Germinal center (tissue), 1 donor: ENCODE results near the gene CRACDL.

Experiments
- DNase-seq: peaks from one replicate; pipeline ENCODE4 v3.0.0; 2012; ENCODE audit warnings: mixed read lengths, low spot score

CRACDL gene

DNA sequence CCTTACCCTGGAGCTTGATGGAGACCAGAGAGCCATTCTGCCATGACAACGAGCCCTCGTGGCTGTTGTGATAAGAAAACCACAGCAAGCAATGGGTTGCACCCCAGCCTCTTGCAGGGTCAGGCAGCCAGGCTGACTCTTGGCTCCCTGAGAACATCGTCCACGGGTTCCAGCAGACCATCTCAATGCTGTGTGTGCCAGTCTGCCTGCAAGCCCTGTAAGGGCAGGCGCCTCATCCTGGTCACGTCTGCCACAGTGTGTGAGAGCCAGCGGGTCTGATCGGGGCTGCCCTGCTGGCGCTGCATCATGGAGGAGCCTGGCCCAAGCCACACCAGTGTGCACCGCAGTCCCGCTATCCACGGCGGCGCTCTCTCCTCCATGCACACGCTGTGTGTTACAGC is 134.1 kb downstream of the CRACDL start:
- DNase-seq: no peak

- no peak for DNase-seq
Measured at GRCh38 chr2:98801286-98801685, 134.7 kb downstream of the CRACDL start.

GRCh38 chr2:98800330-98801064 is 135.5 kb downstream of the CRACDL start:
- no peak for DNase-seq

- no peak for DNase-seq
Measured at GRCh38 chr2:98799375-98800329, 136.4 kb downstream of the CRACDL start.

DNA sequence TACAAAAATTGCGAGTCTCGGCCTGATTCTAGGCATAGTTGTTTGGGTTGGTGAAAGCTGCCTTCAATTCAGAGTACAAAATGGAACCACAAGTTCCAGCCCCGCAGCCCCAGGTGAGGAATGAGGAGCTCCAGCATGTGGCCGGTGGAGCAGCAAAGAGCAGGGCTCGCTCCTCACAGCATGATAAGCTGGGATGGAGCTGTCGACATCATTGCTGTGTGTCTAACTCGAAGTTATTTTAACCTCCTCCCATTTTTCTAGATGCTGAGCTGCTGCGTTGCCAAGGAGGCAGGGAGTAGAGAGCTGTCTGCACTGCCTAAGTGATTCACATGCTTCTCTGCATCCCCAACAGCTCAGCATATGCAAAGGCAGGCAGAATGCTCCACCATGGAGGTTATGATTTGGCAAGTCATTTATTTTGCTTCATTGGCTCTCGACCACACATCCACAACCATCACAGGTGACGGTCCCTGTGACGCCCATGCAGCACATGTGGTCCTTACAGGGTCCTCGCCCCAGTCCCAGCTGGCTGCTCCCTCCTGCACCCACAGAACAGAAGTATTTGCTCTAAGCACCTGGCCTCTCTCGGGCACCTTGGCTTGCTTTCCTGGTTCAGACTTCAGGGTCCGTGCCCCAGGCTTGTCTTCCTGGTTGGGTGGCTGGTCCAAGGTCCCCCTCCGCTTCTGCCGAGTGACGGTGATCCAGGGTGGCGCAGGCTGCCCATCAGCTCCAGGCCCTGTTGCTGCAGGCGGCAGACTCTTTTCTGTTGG is 139.1 kb downstream of the CRACDL start:
- no peak for DNase-seq

DNA sequence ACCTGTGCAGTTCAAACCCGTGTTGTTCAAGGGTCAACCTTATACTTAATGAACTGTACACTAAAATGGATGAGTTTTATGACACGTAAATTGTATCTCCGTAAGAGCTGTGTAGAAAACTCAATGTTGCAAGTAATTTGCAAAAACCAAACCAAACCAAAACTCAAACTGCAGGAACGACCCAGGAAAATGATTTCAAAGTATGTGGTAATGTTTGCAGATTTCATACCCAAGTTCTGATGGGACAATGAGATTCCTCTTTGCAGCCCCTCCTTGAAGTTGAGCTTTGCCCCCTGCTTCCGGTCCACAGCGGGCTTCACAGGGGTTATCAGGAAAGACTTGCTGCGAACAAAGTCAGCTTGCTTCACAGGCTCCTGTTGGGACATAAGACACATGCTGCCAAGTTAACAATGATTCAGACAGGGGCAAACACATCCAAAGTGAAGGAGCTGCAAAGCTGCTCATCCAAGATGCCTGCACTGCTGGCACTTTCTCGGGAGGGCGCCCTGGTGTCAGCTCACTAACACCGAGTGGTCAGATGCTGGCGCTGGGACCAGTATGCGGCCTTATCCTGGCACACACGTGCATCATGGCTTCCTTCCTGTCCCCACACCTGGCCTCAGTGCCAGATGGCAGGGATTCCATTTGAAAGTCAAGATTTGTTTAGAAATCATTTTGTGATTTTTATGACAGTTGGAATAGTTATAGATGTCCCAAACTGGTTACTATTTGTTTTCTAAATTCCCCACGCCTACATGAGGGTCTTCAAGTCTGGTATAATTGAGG is 139.9 kb downstream of the CRACDL start:
- DNase-seq: no peak

- DNase-seq: no peak
Measured at GRCh38 chr2:98793897-98794830, 141.9 kb downstream of the CRACDL start.

DNA sequence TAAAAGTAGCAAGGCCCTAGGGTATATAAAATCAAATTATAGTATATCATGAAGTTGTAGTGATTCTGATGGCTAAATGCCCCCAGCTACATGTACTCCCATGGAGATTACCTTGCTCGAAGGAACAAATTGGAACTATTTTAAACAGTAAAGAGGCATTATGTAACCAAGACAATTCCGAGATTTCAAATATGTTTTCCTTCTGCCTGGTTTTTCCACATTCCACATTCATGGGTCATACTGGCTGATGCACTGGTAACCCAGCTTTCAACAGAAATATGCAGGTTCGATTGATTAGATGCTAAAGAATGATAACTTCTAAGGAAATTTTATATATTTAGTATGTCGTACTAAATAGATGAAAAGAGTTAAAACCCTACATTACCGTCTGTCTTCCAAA is 142.8 kb downstream of the CRACDL start:
- no peak for DNase-seq

DNA sequence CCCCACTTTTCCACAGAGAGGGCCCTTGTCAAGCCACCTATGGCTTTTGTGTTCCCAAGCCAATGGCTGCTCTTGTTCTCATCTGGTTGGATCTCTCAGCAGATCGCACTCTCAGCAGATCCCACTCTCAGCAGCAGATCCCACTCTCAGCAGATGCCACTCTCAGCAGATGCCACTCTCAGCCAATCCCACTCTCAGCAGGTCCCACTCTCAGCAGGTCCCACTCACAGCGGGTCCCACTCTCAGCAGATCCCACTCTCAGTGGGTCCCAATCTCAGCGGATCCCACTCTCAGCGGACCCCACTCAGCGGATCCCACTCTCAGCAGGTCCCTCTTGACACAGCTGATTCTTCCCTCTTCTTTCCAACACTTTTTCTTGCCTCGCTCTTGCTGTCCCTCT is 145.8 kb downstream of the CRACDL start:
- DNase-seq: no peak

DNA sequence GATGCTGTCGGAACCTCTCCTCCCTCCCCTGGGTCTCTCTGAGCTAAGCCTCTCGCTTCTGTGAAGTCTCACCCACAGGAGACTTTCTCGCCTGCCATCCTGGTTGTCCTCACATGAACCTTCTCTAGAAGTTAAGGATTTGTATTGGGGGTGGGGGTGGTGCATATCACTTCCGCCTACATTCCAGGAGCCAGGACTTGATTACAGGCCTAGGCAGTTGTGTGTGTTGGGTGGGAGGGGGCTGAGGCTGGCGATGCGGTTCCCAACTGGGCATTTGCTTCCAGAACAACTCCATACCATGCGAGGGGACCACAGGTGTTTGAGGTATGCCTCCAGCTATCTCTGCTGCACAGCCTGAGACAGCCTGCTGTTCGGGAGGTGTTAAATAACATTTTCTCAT is 148.3 kb downstream of the CRACDL start:
- no peak for DNase-seq

GRCh38 chr2:98786179-98786578 is 149.8 kb downstream of the CRACDL start:
- no peak for DNase-seq

DNA sequence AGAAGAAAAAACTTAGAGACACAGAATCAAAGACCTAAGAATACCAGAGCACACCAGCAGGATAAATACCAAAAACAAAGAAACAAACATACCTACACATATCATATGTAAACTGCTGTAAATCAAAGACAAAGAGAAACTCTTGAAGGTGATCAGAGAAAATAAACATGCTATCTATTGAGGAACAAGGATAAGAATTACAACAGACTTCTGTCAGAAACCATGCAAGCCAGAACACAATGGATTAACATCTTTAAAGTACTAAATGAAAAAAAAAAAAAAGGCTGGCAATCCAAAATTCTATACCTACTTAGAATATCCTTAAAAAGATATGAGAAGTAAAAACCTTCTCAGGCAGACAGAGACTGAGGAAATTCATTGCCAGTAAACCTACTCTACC is 153.5 kb downstream of the CRACDL start:
- no peak for DNase-seq

DNA sequence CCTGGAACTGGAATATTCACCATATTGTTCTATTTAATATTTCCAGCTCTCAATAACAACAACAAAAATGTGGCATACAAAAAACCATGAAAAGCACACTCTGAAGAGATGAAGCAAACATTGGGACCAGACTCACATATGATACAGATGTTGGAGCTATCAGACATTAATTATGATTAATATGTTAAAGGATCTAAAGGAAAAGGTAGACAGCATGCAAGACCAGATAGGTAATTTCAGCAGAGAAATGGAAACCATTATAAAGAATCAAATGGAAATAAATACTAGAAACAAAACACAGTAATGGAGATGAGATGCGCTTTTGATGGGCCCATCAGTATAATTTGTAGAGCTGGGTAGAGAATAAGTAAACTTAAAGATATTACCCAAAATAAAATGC is 154.2 kb downstream of the CRACDL start:
- DNase-seq: no peak

DNA sequence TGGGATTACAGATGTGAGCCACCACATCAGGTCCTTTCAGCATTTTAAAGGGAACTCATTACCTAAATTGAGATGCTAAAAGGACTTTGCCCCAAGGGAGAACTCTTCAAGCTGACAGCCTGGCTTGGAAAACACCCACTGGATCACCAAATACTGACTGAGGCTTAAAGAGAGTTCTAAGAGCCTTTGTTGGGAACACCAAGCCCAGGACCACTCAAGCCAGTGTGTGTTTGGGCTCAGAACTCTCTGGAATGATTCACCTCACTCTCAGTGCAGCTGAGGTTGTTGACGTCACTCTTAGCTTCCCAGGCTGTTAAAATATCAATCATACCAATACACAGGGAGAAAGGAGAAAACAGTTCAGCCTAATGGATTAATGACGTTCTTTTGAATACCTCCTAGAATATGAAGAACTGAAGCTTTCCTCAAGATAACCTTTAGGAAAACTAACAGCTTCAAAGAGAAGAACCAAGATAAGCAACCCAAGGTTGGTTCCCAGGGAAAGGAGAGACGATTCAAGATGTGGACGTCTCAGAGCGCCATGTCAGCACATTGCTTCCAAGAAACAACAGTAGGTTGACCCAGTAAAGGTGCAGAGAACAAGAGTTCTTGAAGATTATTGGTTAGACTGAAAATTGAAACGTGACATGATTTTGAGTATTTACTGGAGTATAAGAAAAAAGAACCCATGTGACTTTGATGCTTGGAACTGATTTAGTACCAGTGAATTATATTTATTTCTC is 157.1 kb downstream of the CRACDL start:
- DNase-seq: no peak

GRCh38 chr2:98778151-98778550 is 157.9 kb downstream of the CRACDL start:
- DNase-seq: no peak

- no peak for DNase-seq
Measured at GRCh38 chr2:98777710-98778109, 158.3 kb downstream of the CRACDL start.

DNA sequence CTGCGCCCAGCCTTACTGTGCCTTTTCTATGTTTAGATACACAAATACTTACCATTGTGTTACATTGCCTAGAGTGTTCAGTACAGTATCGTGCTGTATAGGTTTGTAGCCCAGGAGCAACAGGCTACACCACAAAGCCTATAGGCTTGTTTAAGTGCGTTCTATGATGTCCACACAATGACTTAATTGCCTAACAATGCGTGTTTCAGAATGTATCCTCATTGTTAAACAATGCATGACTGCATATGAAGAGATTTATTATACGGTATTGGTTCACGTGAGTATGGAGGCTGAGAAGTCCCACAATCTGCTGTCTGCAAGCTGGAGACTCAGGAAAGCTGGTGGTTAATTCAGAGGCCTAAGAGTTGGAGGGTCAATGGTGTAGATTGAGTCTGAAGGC is 158.9 kb downstream of the CRACDL start:
- DNase-seq: no peak

GRCh38 chr2:98776136-98776535 is 159.9 kb downstream of the CRACDL start:
- no peak for DNase-seq

GRCh38 chr2:98775146-98775986 is 160.7 kb downstream of the CRACDL start:
- no peak for DNase-seq
